DMS53 treated with DMSO at 0.1 percent for 48 hours (cell line): ENCODE results near the gene C10orf105.

Source experiments
- DNase-seq: peaks from one replicate; lab custom pipeline; 2025; ENCODE audit not compliant: unreplicated experiment; lab: John Stamatoyannopoulos, UW

Gene C10orf105

GRCh38 chr10:71737834-71738197 lies 18.2 kb upstream of the C10orf105 start:
- DNase-seq = no peak

- DNase-seq = no peak
Observed at GRCh38 chr10:71737001-71737833, 17.6 kb upstream of the C10orf105 start.

- DNase-seq = no peak
Observed at GRCh38 chr10:71736570-71736952, 17.0 kb upstream of the C10orf105 start.

- DNase-seq = no peak
Observed at GRCh38 chr10:71735709-71736569, 16.4 kb upstream of the C10orf105 start.

GRCh38 chr10:71734797-71735196 lies 15.2 kb upstream of the C10orf105 start:
- no peak for DNase-seq

GRCh38 chr10:71731791-71732190 lies 12.2 kb upstream of the C10orf105 start:
- no peak for DNase-seq

- DNase-seq = no peak
Observed at GRCh38 chr10:71729161-71729636, 9.6 kb upstream of the C10orf105 start.

- DNase-seq = peak; percentile 30
Observed at GRCh38 chr10:71727738-71728737, 8.5 kb upstream of the C10orf105 start.

- no peak for DNase-seq
Observed at GRCh38 chr10:71727105-71727737, 7.6 kb upstream of the C10orf105 start.

GRCh38 chr10:71726580-71727104 lies 7.1 kb upstream of the C10orf105 start:
- no peak for DNase-seq

- DNase-seq = no peak
Observed at GRCh38 chr10:71725998-71726579, 6.5 kb upstream of the C10orf105 start.

- DNase-seq = no peak
Observed at GRCh38 chr10:71725249-71725648, 5.7 kb upstream of the C10orf105 start.

- no peak for DNase-seq
Observed at GRCh38 chr10:71724539-71724938, 5.0 kb upstream of the C10orf105 start.

- DNase-seq = no peak
Observed at GRCh38 chr10:71723311-71723710, 3.7 kb upstream of the C10orf105 start.

GRCh38 chr10:71722849-71723248 lies 3.3 kb upstream of the C10orf105 start:
- no peak for DNase-seq

GRCh38 chr10:71721313-71721712 lies 1.7 kb upstream of the C10orf105 start:
- no peak for DNase-seq

- DNase-seq = no peak
Observed at GRCh38 chr10:71720288-71720687, 710 bp upstream of the C10orf105 start.

GRCh38 chr10:71719042-71719441 lies 536 bp downstream of the C10orf105 start:
- DNase-seq = no peak

GRCh38 chr10:71718165-71718698 lies 1.3 kb downstream of the C10orf105 start:
- no peak for DNase-seq
